ENCODE measurements around the gene KCNT2. TPM values are rescaled to one million over a fixed set of nuclear protein-coding genes. Genes with fewer than 3 reads are reported as not detected.
"Not testable (repeated sequence)": the region's sequence is repeated elsewhere in the genome, so short reads cannot be mapped to it uniquely, and the experiment has no call there.

Gene KCNT2
- total RNA-seq, 1 donor from 2014 or later: 28.1 TPM

- not testable (repeated sequence) for FAIRE-seq
Measured at GRCh38 chr1:196263086-196263485, 345.2 kb downstream of the KCNT2 start.

GRCh38 chr1:196260270-196260669, 348.0 kb downstream of the KCNT2 start:
- DNase-seq (ENCODE audit: low spot score in 2 of 2) (no peak), FAIRE-seq (no peak)

More at GRCh38 chr1:196263086-196263485, 345.2 kb downstream of the KCNT2 start:
- DNase-seq (ENCODE audit: low spot score in 2 of 2): not testable (repeated sequence)

GRCh38 chr1:196259316-196259715, 348.9 kb downstream of the KCNT2 start:
- DNase-seq (ENCODE audit: low spot score in 2 of 2) (no peak), FAIRE-seq (no peak)

GRCh38 chr1:196255762-196256161, 352.5 kb downstream of the KCNT2 start:
- DNase-seq (ENCODE audit: low spot score in 2 of 2) (no peak), FAIRE-seq (no peak)

DNA sequence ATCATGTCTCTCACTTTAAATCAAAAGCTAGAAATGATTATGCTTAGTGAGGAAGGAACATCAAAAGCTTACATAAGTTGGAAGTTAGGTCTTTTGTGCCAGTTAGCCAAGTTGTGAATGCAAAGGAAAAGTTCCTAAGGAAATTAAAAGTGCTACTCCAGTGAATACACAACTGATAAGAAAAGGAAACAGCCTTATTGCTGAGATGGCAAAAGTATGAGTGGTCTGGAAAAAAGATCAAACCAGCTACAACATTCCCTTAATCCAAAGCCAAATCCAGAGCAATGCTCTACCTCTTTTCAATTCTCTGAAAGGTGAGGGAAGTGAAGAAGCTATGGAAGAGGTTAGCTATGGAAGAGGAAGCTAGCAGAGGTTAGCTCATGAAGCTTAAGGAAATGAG, 378.7 kb downstream of the KCNT2 start:
- DNase-seq (ENCODE audit: low spot score in 2 of 2) (no peak), FAIRE-seq (no peak)

GRCh38 chr1:196214866-196215265, 393.4 kb downstream of the KCNT2 start:
- DNase-seq (ENCODE audit: low spot score in 2 of 2): no peak
- no peak for FAIRE-seq

DNA sequence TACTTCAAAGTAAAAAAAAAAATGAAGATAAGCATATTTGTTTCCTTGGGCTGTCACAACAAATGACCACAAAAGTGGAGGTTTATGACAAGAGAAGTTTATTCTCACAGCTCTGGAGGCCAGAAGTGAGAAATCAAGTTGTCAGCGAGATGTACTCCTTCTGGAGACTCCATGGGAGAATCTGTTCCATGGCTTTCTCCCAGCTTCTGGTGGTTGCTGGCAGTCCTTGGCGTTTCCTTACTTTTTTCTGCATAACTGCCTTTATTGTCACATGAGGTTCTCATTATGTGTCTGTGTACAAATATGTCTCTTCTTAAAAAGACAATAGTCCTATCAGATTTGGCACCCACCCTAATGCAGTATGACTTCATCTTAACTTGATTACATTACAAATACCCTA, 398.3 kb downstream of the KCNT2 start:
- DNase-seq (ENCODE audit: low spot score in 2 of 2) (no peak), FAIRE-seq (no peak)

DNA sequence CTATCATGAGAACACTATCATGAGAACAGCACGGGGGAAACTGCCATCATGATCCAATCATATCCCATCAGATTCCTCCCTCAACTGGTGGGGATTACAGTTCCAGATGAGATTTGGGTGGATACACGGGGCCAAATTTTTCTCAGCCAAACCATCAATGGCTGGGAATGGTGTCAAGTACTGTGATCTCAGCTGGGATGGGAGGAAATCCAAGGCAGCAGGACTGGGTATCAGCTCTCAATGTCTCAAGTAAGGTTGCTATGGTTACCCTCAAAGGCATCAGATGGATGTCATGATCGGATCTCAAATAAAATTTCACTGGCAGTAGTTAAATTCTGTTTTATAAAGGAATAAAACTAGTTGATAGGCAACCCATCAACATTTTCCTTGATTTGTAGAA, 399.0 kb downstream of the KCNT2 start:
- FAIRE-seq (no peak), DNase-seq (ENCODE audit: low spot score in 2 of 2) (no peak)

DNA sequence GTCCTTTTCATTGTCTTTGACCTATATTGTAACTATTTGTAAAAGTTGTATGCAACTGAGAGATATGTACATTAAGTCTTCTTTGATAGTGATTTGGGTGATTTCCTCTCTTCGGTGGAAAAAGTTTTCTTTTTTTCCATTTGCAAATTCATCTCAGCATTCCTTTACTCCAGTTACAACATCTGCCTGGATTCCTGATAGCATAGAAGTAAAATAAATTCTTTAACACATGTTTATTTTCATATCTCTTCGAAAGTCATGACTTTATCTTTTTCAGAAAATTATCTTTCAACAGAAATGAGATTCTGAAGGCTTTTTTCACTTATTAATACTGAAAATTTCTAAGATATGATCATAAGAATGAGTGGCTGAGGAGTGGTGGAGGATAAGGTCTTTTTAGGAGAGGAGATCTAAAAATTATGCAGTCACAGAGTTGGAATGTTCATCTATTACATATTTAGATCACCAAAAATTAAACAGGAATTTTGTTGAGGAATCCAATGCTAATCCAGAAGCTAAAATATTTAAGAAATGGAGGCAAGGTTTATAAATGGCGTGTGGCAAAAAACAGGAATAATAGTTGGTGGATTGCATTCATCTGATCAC, 400.5 kb downstream of the KCNT2 start:
- DNase-seq (ENCODE audit: low spot score in 2 of 2) (no peak), FAIRE-seq (no peak)

- DNase-seq (ENCODE audit: low spot score in 2 of 2): no peak
- FAIRE-seq: no peak
Measured at GRCh38 chr1:196205882-196206281, 402.4 kb downstream of the KCNT2 start.

- FAIRE-seq: no peak
- DNase-seq (ENCODE audit: low spot score in 2 of 2): no peak
Measured at GRCh38 chr1:196196486-196196885, 411.8 kb downstream of the KCNT2 start.

DNA sequence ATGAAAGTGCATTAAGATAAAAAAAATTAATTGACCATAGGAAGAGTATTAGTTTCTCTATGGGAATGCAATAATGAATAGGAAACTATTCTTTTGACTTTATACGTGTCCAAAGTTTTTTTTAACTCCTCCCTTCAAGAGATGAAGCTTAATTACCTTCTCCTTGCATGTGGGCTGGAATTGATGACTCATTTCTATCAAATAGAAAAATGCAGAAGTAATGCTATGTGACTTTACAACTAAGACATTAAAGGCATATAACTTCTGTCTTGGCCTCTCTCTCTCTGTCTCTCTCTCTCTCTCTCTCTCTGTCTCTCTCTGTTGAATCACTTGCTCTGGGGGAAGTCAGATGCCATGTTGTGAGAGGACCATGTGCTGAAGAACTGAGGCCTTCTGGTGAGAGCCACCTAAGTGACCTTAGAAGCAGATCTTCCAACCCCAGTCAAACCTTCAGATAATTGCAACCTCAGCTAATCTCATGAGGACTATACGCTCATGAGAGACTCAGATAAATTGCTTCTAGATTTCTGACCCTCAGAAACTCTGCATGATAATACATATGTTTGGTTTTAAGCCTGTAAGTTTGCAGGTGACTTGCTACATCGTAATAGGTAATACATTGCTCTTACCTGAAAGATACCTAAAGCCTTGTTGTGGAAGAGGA, 414.2 kb downstream of the KCNT2 start:
- no peak for DNase-seq (ENCODE audit: low spot score in 2 of 2)
- no peak for FAIRE-seq

DNA sequence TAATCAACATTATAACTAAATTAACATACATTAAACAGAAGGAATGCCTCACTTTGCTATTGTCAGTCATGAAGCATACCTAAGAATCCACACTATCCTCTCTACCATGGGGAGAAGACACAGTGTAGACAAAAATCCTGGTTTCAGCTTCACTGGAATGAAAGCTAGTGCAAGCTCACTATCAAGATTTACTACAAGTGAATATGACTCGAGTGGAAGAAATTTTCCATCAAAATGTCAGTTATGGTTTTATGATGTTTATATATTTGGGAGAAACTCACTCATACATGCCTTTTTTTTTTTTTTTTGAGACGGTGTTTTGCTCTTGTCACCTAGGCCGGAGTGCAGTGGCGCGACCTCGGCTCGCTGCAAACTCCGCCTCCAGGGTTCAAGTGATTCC, 424.3 kb downstream of the KCNT2 start:
- no peak for DNase-seq (ENCODE audit: low spot score in 2 of 2)

GRCh38 chr1:196181594-196181878, 426.7 kb downstream of the KCNT2 start:
- FAIRE-seq (no peak), DNase-seq (ENCODE audit: low spot score in 2 of 2) (no peak)

More for the DNA sequence above, 424.3 kb downstream of the KCNT2 start:
- no peak for FAIRE-seq

GRCh38 chr1:196180847-196181593, 427.2 kb downstream of the KCNT2 start:
- DNase-seq (ENCODE audit: low spot score in 2 of 2) (no peak), FAIRE-seq (no peak)

GRCh38 chr1:196178083-196178635, 430.1 kb downstream of the KCNT2 start:
- DNase-seq (ENCODE audit: low spot score in 2 of 2) (no peak), FAIRE-seq (no peak)

Small RNA genes lying within 50 kb of the gene (small RNA-seq; reads per million reads assigned to genes)
- 0.10 reads per million for gene MIR4735

Other genes starting within 250 kb of the KCNT2 start
- gene CFH, start 43.6 kb upstream of the KCNT2 start, total RNA-seq: 30.6 TPM
- not detected for gene CFHR3, start 166.4 kb upstream of the KCNT2 start, total RNA-seq
- 0.41 TPM for gene CFHR1, start 211.3 kb upstream of the KCNT2 start, total RNA-seq